ENCODE measurements around the gene CADM2. TPM values are rescaled to one million over a fixed set of nuclear protein-coding genes. Genes with fewer than 3 reads are reported as not detected.

CADM2 gene
- total and polyA plus RNA-seq, 2 donors from 2014 or later = 0.06 to 0.25 TPM

- TF ChIP-seq CTCF (IDR thresholded peaks at IDR 0.05; ENCODE audit: borderline replicate concordance, extremely low read depth, insufficient read depth) = no peak
- H3K9ac ChIP-seq (ENCODE audit: low read length in 3 of 3) = no peak overlapping the region
- no peak for DNase-seq
- no peaks in the 10 kb centered on the region for H3K9me3 ChIP-seq (ENCODE audit: control insufficient read depth in 2 of 3, insufficient read depth in 1 of 3, low read length in 3 of 3)
- no peak for FAIRE-seq
- H3K4me3 ChIP-seq (ENCODE audit: low read length in 3 of 3) = no peak overlapping the region
- H3K4me1 ChIP-seq (ENCODE audit: control insufficient read depth in 2 of 3, insufficient read depth in 2 of 3, low read depth in 1 of 3, low read length in 3 of 3) = no peaks in the 10 kb centered on the region
- H3K27ac ChIP-seq (ENCODE audit: low read depth in 2 of 2, low read length in 2 of 2) = no peak overlapping the region
- no peaks in the 10 kb centered on the region for H3K27me3 ChIP-seq (ENCODE audit: control insufficient read depth, insufficient read depth, low read length)
- intact Hi-C loops (cut with DNase I) = no loop called here
- H3K36me3 ChIP-seq (ENCODE audit: control insufficient read depth in 2 of 3, insufficient read depth in 3 of 3, low read length in 3 of 3) = no peaks in the 10 kb centered on the region
These were observed 396.8 kb downstream of the CADM2 start for GRCh38 chr3:85355572-85355971.

GRCh38 chr3:85360742-85361387 is 402.1 kb downstream of the CADM2 start:
- FAIRE-seq = no peak
- no peaks in the 10 kb centered on the region for H3K9me3 ChIP-seq (ENCODE audit: control insufficient read depth in 2 of 3, insufficient read depth in 1 of 3, low read length in 3 of 3)
- TF ChIP-seq CTCF (IDR thresholded peaks at IDR 0.05; ENCODE audit: borderline replicate concordance, extremely low read depth, insufficient read depth) = peak; percentile 37
- no peak overlapping the region for H3K9ac ChIP-seq (ENCODE audit: low read length in 3 of 3)
- peak in 4 of 5 donors; percentile 42 to 61 (median 55) for DNase-seq
- H3K27me3 ChIP-seq (ENCODE audit: control insufficient read depth, insufficient read depth, low read length) = no peaks in the 10 kb centered on the region
- intact Hi-C loops (cut with DNase I) = no loop called here
- no peaks in the 10 kb centered on the region for H3K4me1 ChIP-seq (ENCODE audit: control insufficient read depth in 2 of 3, insufficient read depth in 2 of 3, low read depth in 1 of 3, low read length in 3 of 3)
- H3K36me3 ChIP-seq (ENCODE audit: control insufficient read depth in 2 of 3, insufficient read depth in 3 of 3, low read length in 3 of 3) = no peaks in the 10 kb centered on the region
- no peak overlapping the region for H3K27ac ChIP-seq (ENCODE audit: low read depth in 2 of 2, low read length in 2 of 2)
- no peak overlapping the region for H3K4me3 ChIP-seq (ENCODE audit: low read length in 3 of 3)

- FAIRE-seq = no peak
- Histone ChIP-seq H3K4me3 (ENCODE audit: low read length in 3 of 3) (no peak overlapping the region), H3K27me3 (ENCODE audit: control insufficient read depth, insufficient read depth, low read length) (no peaks in the 10 kb centered on the region), H3K9me3 (ENCODE audit: control insufficient read depth in 2 of 3, insufficient read depth in 1 of 3, low read length in 3 of 3) (no peaks in the 10 kb centered on the region), H3K4me1 (ENCODE audit: control insufficient read depth in 2 of 3, insufficient read depth in 2 of 3, low read depth in 1 of 3, low read length in 3 of 3) (no peaks in the 10 kb centered on the region), H3K9ac (ENCODE audit: low read length in 3 of 3) (no peak overlapping the region), H3K27ac (ENCODE audit: low read depth in 2 of 2, low read length in 2 of 2) (no peak overlapping the region), H3K36me3 (ENCODE audit: control insufficient read depth in 2 of 3, insufficient read depth in 3 of 3, low read length in 3 of 3) (no peaks in the 10 kb centered on the region)
- TF ChIP-seq CTCF (IDR thresholded peaks at IDR 0.05; ENCODE audit: borderline replicate concordance, extremely low read depth, insufficient read depth) = no peak
- no peak for DNase-seq
- intact Hi-C loops (cut with DNase I) = no loop called here
These were observed 405.6 kb downstream of the CADM2 start for GRCh38 chr3:85364296-85364909.

Measured in kidney (tissue), 14 donors.